GM12872 (cell line): Measurements from ENCODE around the gene TAS2R39.

Experiments used
- TF ChIP-seq, protein P1 (sequence below): IDR thresholded peaks from 3 replicates; pipeline ENCODE4 v1.5.1; 2011; ENCODE audit warnings: low read depth, mild to moderate bottlenecking, low read length, moderate library complexity; ENCODE audit not compliant: insufficient read depth

Gene TAS2R39

GRCh38 chr7:143230602-143231457 lies 47.6 kb downstream of the TAS2R39 start:
- TF ChIP-seq, protein P1, sequence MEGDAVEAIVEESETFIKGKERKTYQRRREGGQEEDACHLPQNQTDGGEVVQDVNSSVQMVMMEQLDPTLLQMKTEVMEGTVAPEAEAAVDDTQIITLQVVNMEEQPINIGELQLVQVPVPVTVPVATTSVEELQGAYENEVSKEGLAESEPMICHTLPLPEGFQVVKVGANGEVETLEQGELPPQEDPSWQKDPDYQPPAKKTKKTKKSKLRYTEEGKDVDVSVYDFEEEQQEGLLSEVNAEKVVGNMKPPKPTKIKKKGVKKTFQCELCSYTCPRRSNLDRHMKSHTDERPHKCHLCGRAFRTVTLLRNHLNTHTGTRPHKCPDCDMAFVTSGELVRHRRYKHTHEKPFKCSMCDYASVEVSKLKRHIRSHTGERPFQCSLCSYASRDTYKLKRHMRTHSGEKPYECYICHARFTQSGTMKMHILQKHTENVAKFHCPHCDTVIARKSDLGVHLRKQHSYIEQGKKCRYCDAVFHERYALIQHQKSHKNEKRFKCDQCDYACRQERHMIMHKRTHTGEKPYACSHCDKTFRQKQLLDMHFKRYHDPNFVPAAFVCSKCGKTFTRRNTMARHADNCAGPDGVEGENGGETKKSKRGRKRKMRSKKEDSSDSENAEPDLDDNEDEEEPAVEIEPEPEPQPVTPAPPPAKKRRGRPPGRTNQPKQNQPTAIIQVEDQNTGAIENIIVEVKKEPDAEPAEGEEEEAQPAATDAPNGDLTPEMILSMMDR: no peak
